ENCODE results near the gene CDHR4.
"Not testable (repeated sequence)": the region's sequence is repeated elsewhere in the genome, so short reads cannot be mapped to it uniquely, and the experiment has no call there.

Gene CDHR4

DNA sequence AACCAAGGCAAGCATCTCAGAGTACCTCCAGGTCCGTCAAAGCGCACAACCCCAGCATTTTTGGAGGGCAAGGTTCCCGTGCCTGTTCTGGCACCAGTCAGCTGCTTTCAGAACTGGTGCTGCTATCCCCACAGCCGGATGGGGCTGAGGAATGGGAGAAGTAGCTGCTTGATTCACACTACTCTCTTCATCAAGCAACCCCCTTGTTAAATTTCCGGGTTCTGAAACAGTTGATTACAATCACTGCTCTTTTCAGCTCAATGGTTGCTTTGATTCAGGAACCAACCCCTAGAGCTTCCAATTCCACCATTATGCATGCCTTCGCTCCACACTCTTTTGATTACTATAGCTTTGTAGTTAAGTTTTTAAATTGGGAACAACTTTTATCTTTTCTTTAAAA, 26.3 kb upstream of the CDHR4 start:
- H3K4me2 ChIP-seq (ENCODE audit: low read length): no peak overlapping the region
- H3K36me3 ChIP-seq (ENCODE audit: insufficient read depth, low read length): peaks cover 25% of the 10 kb centered on the region
- H3K79me2 ChIP-seq (ENCODE audit: insufficient read depth, low read length): no peaks in the 10 kb centered on the region
- no peaks in the 10 kb centered on the region for H3F3A ChIP-seq (ENCODE audit: insufficient read depth, low read length)
- no peak overlapping the region for H2AFZ ChIP-seq (ENCODE audit: low read length)
- H3K4me3 ChIP-seq (ENCODE audit: low read depth, low read length, poor library complexity, severe bottlenecking): no peak overlapping the region
- no peaks in the 10 kb centered on the region for H3K9me2 ChIP-seq (ENCODE audit: low read depth, low read length)
- H3K9me3 ChIP-seq (ENCODE audit: low read length): no peaks in the 10 kb centered on the region
- no peaks in the 10 kb centered on the region for H4K20me1 ChIP-seq (ENCODE audit: insufficient read depth, low read length)
- TF ChIP-seq CTCF (IDR thresholded peaks at IDR 0.05; ENCODE audit: low read length): no peak
- H3K4me1 ChIP-seq (ENCODE audit: insufficient read depth, low read length, severe bottlenecking): no peaks in the 10 kb centered on the region
- H3K27me3 ChIP-seq (ENCODE audit: insufficient read depth, low read length): no peaks in the 10 kb centered on the region
- no peak overlapping the region for H3K27ac ChIP-seq (ENCODE audit: low read depth, low read length, poor library complexity, severe bottlenecking)
- H3K9ac ChIP-seq (ENCODE audit: low read length): no peak overlapping the region

DNA sequence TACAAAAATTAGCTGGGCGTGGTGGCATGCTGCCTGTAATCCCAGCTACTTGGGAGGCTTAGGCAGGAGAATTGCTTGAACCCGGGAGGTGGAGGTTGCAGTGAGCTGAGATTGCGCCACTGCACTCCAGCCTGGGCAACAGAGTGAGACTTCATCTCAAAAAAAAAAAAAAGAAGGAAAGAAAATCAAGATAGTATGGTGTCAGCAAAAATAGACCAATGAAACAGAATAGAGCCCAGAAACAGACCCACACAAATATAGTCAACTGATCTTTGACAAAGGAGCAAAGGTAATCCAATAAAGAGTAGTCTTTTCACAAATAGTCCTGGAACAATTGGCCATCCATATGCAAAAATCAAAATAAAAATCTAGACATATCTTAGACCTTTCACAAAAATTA, 23.5 kb upstream of the CDHR4 start:
- not testable (repeated sequence) for H3K36me3 ChIP-seq (ENCODE audit: insufficient read depth, low read length); H3F3A ChIP-seq (ENCODE audit: insufficient read depth, low read length); H3K9me2 ChIP-seq (ENCODE audit: low read depth, low read length); H3K9ac ChIP-seq (ENCODE audit: low read length); H3K79me2 ChIP-seq (ENCODE audit: insufficient read depth, low read length); H3K27me3 ChIP-seq (ENCODE audit: insufficient read depth, low read length); H4K20me1 ChIP-seq (ENCODE audit: insufficient read depth, low read length); H3K9me3 ChIP-seq (ENCODE audit: low read length); H3K4me2 ChIP-seq (ENCODE audit: low read length); H2AFZ ChIP-seq (ENCODE audit: low read length); H3K4me1 ChIP-seq (ENCODE audit: insufficient read depth, low read length, severe bottlenecking); H3K4me3 ChIP-seq (ENCODE audit: low read depth, low read length, poor library complexity, severe bottlenecking); H3K27ac ChIP-seq (ENCODE audit: low read depth, low read length, poor library complexity, severe bottlenecking)

- peaks cover 6% of the 10 kb centered on the region for H3K4me1 ChIP-seq (ENCODE audit: insufficient read depth, low read length, severe bottlenecking)
- no peaks in the 10 kb centered on the region for H3K27me3 ChIP-seq (ENCODE audit: insufficient read depth, low read length)
- H3K4me3 ChIP-seq (ENCODE audit: low read depth, low read length, poor library complexity, severe bottlenecking): peak within 1 kb of the TSS; percentile 25
- no peaks in the 10 kb centered on the region for H3F3A ChIP-seq (ENCODE audit: insufficient read depth, low read length)
- no peak within 1 kb of the TSS for H3K27ac ChIP-seq (ENCODE audit: low read depth, low read length, poor library complexity, severe bottlenecking)
- no peaks in the 10 kb centered on the region for H3K9me2 ChIP-seq (ENCODE audit: low read depth, low read length)
- H3K36me3 ChIP-seq (ENCODE audit: insufficient read depth, low read length): no peaks in the 10 kb centered on the region
- H3K9me3 ChIP-seq (ENCODE audit: low read length): no peaks in the 10 kb centered on the region
- H3K79me2 ChIP-seq (ENCODE audit: insufficient read depth, low read length): no peaks in the 10 kb centered on the region
- H3K4me2 ChIP-seq (ENCODE audit: low read length): peak within 1 kb of the TSS; percentile 54
- no peaks in the 10 kb centered on the region for H4K20me1 ChIP-seq (ENCODE audit: insufficient read depth, low read length)
- TF ChIP-seq CTCF (IDR thresholded peaks at IDR 0.05; ENCODE audit: low read length): no peak
- no peak for TF ChIP-seq EZH2 (IDR thresholded peaks at IDR 0.05; ENCODE audit: borderline replicate concordance, low read length)
- peak within 1 kb of the TSS; percentile 94; the same call in 1 of the 2 replicates for H2AFZ ChIP-seq (ENCODE audit: low read length)
- peak within 1 kb of the TSS; percentile 19; the same call in 1 of the 2 replicates for H3K9ac ChIP-seq (ENCODE audit: low read length)
Measured at GRCh38 chr3:49813497-49814174, 14.0 kb upstream of the CDHR4 start, which contains the start of gene UBA7. UBA7 (minus strand) TSS chr3:49813953; CDS start chr3:49813787, 166 bp downstream.

- H3K9me2 ChIP-seq (ENCODE audit: low read depth, low read length): no peaks in the 10 kb centered on the region
- no peak overlapping the region; the same call in 1 of the 2 replicates for H3K4me2 ChIP-seq (ENCODE audit: low read length)
- no peaks in the 10 kb centered on the region for H3K36me3 ChIP-seq (ENCODE audit: insufficient read depth, low read length)
- H3K9ac ChIP-seq (ENCODE audit: low read length): no peak overlapping the region
- no peaks in the 10 kb centered on the region for H3K9me3 ChIP-seq (ENCODE audit: low read length)
- no peaks in the 10 kb centered on the region for H3K27me3 ChIP-seq (ENCODE audit: insufficient read depth, low read length)
- no peak overlapping the region for H3K4me3 ChIP-seq (ENCODE audit: low read depth, low read length, poor library complexity, severe bottlenecking)
- no peaks in the 10 kb centered on the region for H3F3A ChIP-seq (ENCODE audit: insufficient read depth, low read length)
- TF ChIP-seq EZH2 (IDR thresholded peaks at IDR 0.05; ENCODE audit: borderline replicate concordance, low read length): no peak
- no peak for TF ChIP-seq CTCF (IDR thresholded peaks at IDR 0.05; ENCODE audit: low read length)
- no peak overlapping the region for H2AFZ ChIP-seq (ENCODE audit: low read length)
- no peaks in the 10 kb centered on the region for H4K20me1 ChIP-seq (ENCODE audit: insufficient read depth, low read length)
- no peaks in the 10 kb centered on the region for H3K79me2 ChIP-seq (ENCODE audit: insufficient read depth, low read length)
- peaks cover 6% of the 10 kb centered on the region for H3K4me1 ChIP-seq (ENCODE audit: insufficient read depth, low read length, severe bottlenecking)
- no peak overlapping the region for H3K27ac ChIP-seq (ENCODE audit: low read depth, low read length, poor library complexity, severe bottlenecking)
Measured at GRCh38 chr3:49812916-49813496, 13.3 kb upstream of the CDHR4 start.
